ENCODE results near the gene UBR2.
A peak's percentile ranks its signal among the peaks of the same experiment; 100 is the strongest.
"Not testable (repeated sequence)": the region's sequence is repeated elsewhere in the genome, so short reads cannot be mapped to it uniquely, and the experiment has no call there.

Gene UBR2

DNA sequence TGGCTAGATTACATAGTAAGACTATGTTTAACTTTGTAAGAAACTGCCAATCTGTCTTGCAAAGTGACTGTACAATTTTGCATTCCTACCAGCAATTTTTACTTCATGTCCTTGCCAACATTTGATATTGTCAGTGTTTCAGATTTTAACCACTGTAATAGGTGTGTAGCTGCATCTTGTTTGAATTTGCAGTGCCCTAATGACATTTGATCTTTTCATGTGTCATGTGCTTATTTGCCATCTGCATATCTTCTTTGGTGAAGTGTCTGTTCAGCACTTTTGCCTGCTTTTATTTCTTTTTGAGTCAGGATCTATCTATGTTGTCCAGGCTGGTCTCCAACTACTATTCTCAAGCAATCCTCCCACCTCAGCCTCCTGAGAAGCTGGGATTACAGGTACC lies 161.0 kb downstream of the UBR2 start:
- H3K4me3 ChIP-seq (ENCODE audit: low read depth, low read length) = no peak overlapping the region
- TF ChIP-seq, protein P1, sequence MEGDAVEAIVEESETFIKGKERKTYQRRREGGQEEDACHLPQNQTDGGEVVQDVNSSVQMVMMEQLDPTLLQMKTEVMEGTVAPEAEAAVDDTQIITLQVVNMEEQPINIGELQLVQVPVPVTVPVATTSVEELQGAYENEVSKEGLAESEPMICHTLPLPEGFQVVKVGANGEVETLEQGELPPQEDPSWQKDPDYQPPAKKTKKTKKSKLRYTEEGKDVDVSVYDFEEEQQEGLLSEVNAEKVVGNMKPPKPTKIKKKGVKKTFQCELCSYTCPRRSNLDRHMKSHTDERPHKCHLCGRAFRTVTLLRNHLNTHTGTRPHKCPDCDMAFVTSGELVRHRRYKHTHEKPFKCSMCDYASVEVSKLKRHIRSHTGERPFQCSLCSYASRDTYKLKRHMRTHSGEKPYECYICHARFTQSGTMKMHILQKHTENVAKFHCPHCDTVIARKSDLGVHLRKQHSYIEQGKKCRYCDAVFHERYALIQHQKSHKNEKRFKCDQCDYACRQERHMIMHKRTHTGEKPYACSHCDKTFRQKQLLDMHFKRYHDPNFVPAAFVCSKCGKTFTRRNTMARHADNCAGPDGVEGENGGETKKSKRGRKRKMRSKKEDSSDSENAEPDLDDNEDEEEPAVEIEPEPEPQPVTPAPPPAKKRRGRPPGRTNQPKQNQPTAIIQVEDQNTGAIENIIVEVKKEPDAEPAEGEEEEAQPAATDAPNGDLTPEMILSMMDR (conservative IDR thresholded peaks at IDR 0.05; ENCODE audit: low read depth, low read length) = no peak
- DNase-seq (ENCODE audit: low read depth) = no peak

DNA sequence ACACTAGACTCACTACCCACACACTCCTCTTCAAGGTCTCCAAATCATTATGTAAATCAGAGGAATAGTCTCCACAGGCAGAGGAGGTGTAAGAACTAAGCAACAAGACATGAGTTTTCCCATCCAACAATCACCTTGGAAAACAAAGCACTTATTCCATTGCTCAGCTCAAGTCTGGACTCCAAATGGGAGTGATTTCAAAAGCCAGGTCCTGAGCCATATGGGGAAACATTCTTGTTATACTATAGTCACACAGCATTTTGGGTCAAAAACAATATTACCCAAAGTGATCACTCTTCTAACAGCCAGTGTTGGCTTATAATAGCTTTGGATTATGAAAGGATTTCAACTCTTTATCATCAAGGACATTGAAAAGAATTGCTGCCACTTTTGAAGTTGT lies 162.2 kb downstream of the UBR2 start:
- DNase-seq (ENCODE audit: low read depth) = no peak
- TF ChIP-seq, protein P1 (conservative IDR thresholded peaks at IDR 0.05; ENCODE audit: low read depth, low read length) = no peak
- peak overlapping the region; percentile 53 for H3K4me3 ChIP-seq (ENCODE audit: low read depth, low read length)

DNA sequence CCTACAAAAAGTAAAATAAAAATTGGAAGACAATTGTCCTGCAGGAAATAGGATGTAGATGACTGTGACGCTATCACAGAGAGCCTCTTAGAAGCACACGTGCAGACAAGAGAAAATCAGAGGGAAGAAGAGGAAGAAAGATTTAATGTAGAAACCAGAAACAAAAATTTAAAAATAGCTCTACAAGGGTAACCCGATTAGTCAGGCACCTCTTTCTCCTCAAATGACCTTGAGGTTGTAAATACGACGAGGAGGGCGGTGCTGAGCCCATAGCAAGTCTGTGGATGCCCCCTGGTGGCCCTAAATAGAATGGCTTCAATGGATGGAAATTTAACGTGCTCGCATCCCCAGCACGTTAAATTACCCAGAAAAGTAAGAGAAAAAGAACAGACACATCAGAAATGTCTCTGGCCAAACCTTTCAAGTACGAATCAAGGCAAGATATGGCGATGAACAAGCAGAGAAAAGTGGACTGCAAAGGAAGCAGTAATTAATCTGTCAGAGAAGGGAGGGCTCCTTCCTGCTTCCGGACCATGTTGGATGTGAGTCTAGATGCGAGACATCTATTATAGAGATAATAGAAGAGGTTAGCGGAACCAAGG lies 162.8 kb downstream of the UBR2 start:
- peak; percentile 96 for DNase-seq (ENCODE audit: low read depth)
- peak overlapping the region; percentile 53 for H3K4me3 ChIP-seq (ENCODE audit: low read depth, low read length)
- TF ChIP-seq, protein P1 (conservative IDR thresholded peaks at IDR 0.05; ENCODE audit: low read depth, low read length) = peak; percentile 95

DNA sequence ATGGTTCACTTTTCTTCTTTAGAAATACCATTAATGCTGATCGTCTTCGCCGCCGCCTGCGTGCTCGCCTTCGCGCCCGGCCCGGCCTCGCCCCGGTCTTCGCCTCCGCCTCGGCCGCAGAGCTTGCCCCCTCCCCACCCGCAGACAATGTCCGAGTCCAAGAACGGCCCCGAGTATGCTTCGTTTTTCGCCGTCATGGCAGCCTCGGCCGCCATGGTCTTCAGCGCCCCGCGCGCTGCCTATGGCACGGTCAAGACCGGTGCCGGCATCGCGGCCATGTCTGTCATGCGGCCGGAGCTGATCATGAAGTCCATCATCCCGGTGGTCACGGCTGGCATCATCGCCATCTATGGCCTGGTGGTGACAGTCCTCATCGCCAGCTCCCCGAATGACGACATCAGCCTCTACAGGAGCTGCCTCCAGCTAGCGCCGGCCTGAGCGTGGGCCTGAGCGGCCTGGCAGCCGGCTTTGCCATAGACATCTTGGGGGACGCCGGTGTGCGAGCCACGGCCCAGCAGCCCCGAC lies 163.3 kb downstream of the UBR2 start:
- H3K4me3 ChIP-seq (ENCODE audit: low read depth, low read length) = peak overlapping the region; percentile 53
- DNase-seq (ENCODE audit: low read depth) = peak; percentile 41
- TF ChIP-seq, protein P1 (conservative IDR thresholded peaks at IDR 0.05; ENCODE audit: low read depth, low read length) = no peak

DNA sequence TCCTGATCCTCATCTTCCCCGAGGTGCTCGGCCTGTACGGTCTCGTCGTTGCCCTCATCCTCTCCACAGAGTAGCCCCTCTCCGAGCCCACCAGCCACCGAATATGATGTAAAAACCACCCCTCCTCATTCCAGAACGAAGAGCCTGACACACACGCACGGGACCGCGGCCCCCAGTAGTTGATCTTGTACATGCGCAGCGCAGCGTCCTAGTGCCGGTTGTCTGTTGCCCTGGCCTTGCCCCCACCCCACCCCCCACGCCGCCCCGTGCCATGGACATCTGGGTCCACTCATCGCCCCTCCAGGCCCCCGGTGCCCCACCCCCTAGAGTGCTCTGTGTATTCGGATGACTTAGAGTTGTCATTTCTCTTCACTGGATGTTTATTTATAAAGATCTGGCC lies 163.8 kb downstream of the UBR2 start:
- TF ChIP-seq, protein P1 (conservative IDR thresholded peaks at IDR 0.05; ENCODE audit: low read depth, low read length) = no peak
- peak overlapping the region; percentile 53 for H3K4me3 ChIP-seq (ENCODE audit: low read depth, low read length)
- peak; percentile 33 for DNase-seq (ENCODE audit: low read depth)

DNA sequence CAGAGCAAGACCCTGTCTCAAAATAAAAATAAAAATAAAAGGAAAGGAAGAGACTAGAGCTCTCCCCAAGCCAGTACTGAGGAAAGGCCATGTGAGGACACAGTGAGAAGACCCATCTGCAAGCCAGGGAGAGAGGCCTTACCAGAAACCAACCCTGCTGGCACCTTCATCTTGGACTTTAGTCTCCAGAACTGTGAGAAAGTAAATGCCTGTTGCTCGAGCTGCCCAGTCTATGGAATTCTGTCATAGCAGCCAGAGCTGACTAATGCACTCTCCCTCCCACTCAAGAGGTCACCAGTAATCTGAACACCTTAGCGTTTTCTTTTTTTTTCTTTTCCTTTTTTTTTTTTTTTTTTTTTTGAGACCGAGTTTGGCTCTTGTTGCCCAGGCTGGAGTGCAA lies 165.9 kb downstream of the UBR2 start:
- no peak overlapping the region for H3K4me3 ChIP-seq (ENCODE audit: low read depth, low read length)
- TF ChIP-seq, protein P1 (conservative IDR thresholded peaks at IDR 0.05; ENCODE audit: low read depth, low read length) = no peak
- DNase-seq (ENCODE audit: low read depth) = peak; percentile 26

DNA sequence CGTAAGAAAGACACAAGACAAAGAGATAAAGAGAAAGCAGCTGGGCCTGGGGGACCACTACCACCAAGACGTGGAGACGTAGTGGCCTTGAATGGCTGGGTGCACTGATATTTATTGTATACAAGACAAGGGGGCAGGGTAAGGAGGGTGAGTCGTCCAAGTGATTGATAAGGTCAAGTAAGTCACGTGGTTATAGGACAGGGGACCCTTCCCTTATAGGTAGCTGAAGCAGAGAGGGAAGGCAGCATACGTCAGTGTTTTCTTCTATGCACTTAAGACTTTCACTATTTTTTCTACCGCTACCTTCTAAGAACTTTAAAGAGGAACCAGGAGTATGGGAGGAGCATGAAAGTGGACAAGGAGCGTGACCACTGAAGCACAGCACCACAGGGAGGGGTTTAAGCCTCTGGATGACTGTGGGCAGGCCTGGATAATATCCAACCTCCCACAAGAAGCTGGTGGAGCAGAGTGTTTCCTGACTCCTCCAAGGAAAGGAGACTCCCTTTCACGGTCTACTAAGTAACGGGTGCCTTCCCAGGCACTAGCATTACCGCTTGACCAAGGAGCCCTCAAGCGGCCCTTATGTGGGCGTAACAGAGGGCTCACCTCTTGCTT lies 170.1 kb downstream of the UBR2 start:
- H3K4me3 ChIP-seq (ENCODE audit: low read depth, low read length); DNase-seq (ENCODE audit: low read depth): not testable (repeated sequence)

All from choroid plexus epithelial cell (primary cell).